HG02970 (cell line): ENCODE measurements around the gene C18orf63.
"Not testable (repeated sequence)": the region's sequence is repeated elsewhere in the genome, so short reads cannot be mapped to it uniquely, and the experiment has no call there.

Experiments used
- ATAC-seq: cut with Tn5 transposase; IDR thresholded peaks from one replicate; pipeline ENCODE4 v1.9.1; 2021; ENCODE audit warnings: mild to moderate bottlenecking, moderate library complexity, moderate number of reproducible peaks; ENCODE audit not compliant: unreplicated experiment, low FRiP score

Gene C18orf63

GRCh38 chr18:74326231-74326630 is 10.6 kb downstream of the C18orf63 start:
- ATAC-seq = no peak

- ATAC-seq = not testable (repeated sequence)
Measured at GRCh38 chr18:74326791-74327190, 11.2 kb downstream of the C18orf63 start.

- no peak for ATAC-seq
Measured at GRCh38 chr18:74328206-74328605, 12.6 kb downstream of the C18orf63 start.

- ATAC-seq = no peak
Measured at GRCh38 chr18:74329688-74330205, 14.1 kb downstream of the C18orf63 start.

- no peak for ATAC-seq
Measured at GRCh38 chr18:74331404-74331803, 15.8 kb downstream of the C18orf63 start.

GRCh38 chr18:74333091-74333490 is 17.5 kb downstream of the C18orf63 start:
- ATAC-seq = no peak

- ATAC-seq = no peak
Measured at GRCh38 chr18:74334242-74334893, 18.7 kb downstream of the C18orf63 start.

GRCh38 chr18:74336656-74337055 is 21.0 kb downstream of the C18orf63 start:
- ATAC-seq = no peak

GRCh38 chr18:74337155-74337911 is 21.7 kb downstream of the C18orf63 start:
- no peak for ATAC-seq

- ATAC-seq = no peak
Measured at GRCh38 chr18:74337912-74338309, 22.3 kb downstream of the C18orf63 start.

GRCh38 chr18:74342416-74343043 is 26.9 kb downstream of the C18orf63 start:
- ATAC-seq = no peak

- ATAC-seq = no peak
Measured at GRCh38 chr18:74346206-74346605, 30.6 kb downstream of the C18orf63 start.

GRCh38 chr18:74348581-74348980 is 32.9 kb downstream of the C18orf63 start:
- no peak for ATAC-seq

- ATAC-seq = no peak
Measured at GRCh38 chr18:74351354-74351753, 35.7 kb downstream of the C18orf63 start.

- ATAC-seq = no peak
Measured at GRCh38 chr18:74353169-74353775, 37.6 kb downstream of the C18orf63 start.

- no peak for ATAC-seq
Measured at GRCh38 chr18:74356959-74357358, 41.3 kb downstream of the C18orf63 start.

GRCh38 chr18:74360852-74361655 is 45.4 kb downstream of the C18orf63 start:
- ATAC-seq = no peak

- no peak for ATAC-seq
Measured at GRCh38 chr18:74367905-74368304, 52.3 kb downstream of the C18orf63 start.

- no peak for ATAC-seq
Measured at GRCh38 chr18:74368901-74369705, 53.5 kb downstream of the C18orf63 start.
